Caki2 (cell line): ENCODE measurements around the gene PIP5K1C. TPM values are rescaled to one million over a fixed set of nuclear protein-coding genes. Genes with fewer than 3 reads are reported as not detected.
"Not testable (repeated sequence)": the region's sequence is repeated elsewhere in the genome, so short reads cannot be mapped to it uniquely, and the experiment has no call there.

Experiments
- DNase-seq: peaks from one replicate; pipeline ENCODE4 v3.0.0-alpha.2; 2015; ENCODE audit warnings: low read depth
- in situ Hi-C: cut with HindIII; loops from 2 replicates; pipeline ENCODE4 v1.10.0; 2016; ENCODE audit warnings: low sequenced_read_pairs, low pct_unique_long_range_greater_than_20kb, mixed read lengths
- total RNA-seq: library from RNA; depleted of rRNA; stranded (reverse); fragments of >200 nt; shearing (Covaris generic); gene quantifications from 2 replicates; pipeline ENCODE4 v1.2.3, GENCODE V29; 2014; ENCODE audit warnings: low replicate concordance

The PIP5K1C gene
- total RNA-seq, 1 experiment from 2014 or later: 6.4 TPM

GRCh38 chr19:3642987-3643673 is 57.1 kb downstream of the PIP5K1C start:
- in situ Hi-C loops: no loop called here
- no peak for DNase-seq

DNA sequence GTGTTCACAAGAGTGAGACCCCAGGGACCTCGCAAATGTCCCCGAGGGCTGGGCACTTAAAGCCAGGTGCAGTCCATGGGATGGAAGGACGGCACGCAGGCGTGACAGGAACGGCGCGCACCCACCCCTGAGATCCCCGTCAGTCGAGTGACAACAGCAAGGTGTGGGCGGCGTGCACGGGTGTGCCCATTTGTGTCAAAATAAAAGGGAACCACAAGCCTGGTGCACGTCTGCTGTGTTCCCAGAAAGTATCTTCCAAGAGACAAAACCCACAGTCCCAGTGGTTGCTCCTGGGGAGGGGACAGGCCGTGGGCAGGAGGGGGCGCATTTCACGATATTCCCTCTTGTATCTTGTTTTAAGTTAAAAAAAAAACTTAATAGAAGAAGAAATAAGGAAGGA is 58.0 kb downstream of the PIP5K1C start:
- no peak for DNase-seq
- in situ Hi-C loops: no loop called here

GRCh38 chr19:3641515-3642269 is 58.6 kb downstream of the PIP5K1C start:
- in situ Hi-C loops: no loop called here
- no peak for DNase-seq

DNA sequence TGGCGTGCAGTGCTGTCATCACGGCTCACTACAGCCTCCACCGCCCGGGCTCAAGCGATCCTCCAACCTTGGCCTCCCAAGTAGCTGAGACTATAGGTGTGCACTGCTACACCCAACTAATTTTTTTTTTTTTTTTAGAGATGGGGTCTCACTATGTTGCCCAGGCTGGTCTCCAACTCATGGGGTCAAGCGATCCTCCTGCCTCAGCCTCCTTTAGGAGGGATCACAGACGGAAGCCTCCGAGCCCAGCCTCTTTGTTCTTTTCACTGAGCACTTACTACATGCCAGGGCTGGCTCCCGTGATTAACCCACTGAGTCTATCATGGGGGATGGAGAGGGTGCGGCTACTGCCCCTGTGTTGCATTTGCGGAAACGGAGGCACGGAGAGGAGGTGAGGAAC is 60.8 kb downstream of the PIP5K1C start:
- in situ Hi-C loops: no loop called here

DNA sequence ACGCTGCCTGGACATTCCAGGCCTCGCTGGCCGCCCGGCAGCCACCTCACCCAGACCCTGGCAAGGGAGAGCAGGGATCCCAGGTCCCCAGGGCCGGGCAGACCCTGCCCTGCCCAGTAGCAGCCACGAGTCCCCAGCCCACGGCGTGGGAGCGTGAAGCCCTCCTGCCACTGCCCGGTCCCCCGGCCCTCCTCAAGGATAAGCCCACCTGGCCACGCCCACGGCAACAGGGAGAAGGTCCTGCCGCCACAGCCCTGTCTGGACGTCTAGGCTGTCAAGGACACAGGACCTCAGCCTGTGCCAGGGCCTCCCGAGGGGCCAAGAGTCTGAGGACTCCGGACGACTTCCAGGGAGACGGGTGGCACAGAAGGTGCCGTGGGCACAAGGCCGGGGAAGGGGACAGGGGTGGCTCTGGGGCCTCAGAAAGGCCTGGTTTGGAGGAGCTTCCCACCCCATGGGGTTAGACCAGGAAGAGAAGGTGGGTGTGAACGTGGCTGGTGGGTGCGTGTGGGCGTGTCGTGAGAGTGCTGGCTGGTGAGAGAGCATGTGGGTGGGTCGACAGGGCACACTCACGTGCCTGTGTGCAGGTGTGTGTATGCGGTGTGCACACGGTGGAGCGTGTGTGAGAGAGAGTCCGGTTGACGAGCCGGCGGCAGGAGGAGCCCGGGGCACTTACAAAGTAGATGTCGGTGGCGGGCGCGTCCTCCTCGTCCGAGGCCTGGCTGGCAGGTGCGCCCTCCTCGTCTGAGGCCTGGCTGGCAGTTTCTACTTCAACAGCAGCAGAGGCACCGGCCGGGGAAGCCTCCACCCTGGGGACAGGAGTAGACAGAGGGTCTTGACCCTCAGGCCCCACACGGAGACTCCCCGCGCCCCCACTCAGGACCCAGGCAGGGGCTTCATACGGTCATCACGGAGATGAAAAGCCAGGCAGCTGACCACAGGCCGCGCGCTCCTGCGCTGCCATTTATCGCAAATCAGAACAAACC is 61.8 kb downstream of the PIP5K1C start:
- no peak for DNase-seq
- in situ Hi-C loops: no loop called here

More for the DNA sequence above, 60.8 kb downstream of the PIP5K1C start:
- no peak for DNase-seq

DNA sequence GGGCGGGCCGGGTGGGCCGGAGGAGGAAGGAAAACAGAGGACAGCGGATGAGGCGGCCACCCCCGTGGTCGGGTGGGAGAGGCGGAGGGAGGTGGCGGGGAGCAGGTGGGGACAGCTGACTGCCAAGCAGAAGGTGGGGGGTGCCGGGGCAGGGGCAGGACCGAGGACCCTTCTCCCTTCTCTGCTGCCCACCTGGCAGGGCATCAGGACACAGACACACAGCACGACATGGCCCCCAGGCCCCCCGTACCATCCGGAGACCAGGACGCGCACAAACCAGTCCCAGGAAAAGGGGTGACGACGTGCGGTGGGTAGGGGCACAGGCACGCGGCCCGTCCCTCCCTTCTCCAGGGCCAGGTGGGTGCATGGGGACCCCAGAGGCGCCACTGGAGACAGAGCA is 62.6 kb downstream of the PIP5K1C start:
- in situ Hi-C loops: no loop called here
- no peak for DNase-seq

GRCh38 chr19:3636962-3637361 is 63.3 kb downstream of the PIP5K1C start:
- in situ Hi-C loops: no loop called here
- DNase-seq: no peak

- in situ Hi-C loops: no loop called here
- DNase-seq: no peak
Observed at GRCh38 chr19:3636506-3636905, 63.8 kb downstream of the PIP5K1C start.

DNA sequence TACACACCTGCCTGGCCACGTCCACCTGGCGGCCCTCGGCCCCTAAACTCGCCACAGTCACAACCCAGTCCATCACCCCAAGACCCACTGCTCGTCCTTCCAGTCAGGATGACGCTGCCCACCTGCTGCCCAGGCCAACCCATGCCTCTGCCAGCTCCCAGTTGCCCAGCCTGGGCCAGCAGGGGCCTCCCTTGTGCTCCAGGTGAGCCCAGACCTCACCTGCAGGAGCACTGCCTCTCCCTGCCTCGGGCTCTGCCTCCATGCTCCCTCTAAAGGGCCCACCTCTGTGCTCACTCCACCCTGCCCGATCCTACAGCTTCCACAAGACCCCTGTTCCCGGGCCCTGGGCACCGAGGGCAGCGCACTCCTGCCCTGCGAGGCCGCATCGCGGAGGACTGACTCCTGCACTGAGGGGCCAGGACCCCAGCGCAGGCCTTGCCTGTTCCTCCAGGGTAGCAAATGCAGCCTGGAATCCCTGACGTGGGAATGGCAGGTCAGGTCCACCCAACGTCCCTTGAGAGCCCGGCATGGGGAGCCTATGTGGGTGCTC is 65.7 kb downstream of the PIP5K1C start:
- in situ Hi-C loops: no loop called here
- DNase-seq: no peak

- in situ Hi-C loops: no loop called here
- no peak for DNase-seq
Observed at GRCh38 chr19:3633559-3633988, 66.7 kb downstream of the PIP5K1C start.

DNA sequence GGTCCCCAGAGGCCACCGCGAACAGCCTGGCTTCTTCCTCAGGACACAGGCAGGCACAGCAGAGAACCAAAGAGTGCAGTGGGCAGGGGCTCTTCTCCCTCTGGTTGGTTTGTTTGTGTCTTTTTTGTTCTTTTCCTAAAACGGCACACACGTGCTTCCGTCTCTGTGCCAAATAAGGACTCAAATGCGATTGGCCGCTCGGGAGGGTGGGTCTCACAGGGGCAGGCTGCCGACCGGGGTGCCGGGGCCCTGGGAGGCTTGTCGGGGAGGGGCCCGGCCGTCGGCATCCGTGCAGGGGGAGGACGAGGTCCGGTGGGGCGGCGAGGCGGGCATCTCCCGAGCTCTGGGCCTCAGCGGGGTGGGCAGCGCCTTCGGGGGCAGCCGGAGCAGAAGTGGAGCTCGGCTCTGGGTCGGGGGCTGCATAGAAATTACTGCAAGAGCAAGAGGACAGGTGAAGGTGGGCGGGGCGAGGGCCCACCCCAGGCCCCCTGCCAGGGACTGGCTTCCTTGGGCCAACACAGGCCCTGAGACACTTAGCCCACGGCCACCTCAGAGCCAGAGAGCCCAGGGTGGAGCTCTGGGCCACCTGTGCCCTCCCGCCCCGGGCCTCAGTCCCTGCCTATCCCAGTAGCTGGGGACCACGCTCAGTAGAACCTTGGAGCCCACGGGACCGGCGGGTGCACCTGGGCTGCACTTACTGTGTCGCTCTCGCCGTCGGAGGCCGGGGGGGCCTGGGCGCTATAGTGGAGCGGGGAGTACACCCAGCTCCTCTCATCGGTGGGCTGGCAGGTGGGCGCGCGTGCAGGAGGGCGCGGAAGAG is 67.3 kb downstream of the PIP5K1C start:
- DNase-seq: no peak
- in situ Hi-C loops: no loop called here

DNA sequence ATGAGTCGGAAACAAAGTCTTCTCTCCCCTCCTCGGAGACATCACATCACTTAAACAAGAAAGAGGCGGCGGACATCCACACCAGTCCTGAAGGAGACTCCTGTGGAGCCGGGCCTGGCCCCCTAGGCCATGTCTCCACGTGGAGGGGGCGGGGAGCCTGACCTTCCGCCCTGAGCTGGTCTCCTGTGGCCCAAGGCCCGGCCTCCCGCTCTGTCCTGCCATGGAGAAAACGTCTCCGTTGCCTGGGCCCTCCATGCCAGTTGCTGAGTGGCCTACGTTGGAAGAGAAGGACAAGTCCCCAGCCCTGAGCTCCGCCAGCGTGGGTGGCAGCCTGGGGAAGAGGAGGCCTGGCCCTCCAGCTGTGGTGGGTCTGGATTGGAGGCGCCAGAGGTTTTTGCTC is 68.2 kb downstream of the PIP5K1C start:
- in situ Hi-C loops: no loop called here
- DNase-seq: no peak

- in situ Hi-C loops: no loop called here
Observed at GRCh38 chr19:3631053-3631861, 69.0 kb downstream of the PIP5K1C start.

DNA sequence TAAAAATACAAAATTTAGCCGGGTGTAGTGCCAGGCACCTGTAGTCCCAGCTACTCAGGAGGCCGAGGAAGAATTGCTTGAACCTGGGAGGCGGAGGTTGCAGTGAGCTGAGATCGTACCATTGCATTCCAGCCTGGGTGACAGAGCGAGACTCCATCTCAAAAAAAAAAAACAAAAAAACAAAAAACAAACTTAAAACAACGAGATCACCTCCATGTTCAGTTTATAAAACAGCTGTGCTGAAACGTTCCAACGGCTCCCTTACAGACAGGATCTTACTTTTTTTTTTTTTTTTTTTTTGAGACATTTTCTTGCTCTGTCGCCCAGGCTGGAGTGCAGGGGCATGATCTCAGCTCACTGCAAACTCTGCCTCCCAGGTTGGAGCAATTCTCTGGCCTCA is 71.5 kb downstream of the PIP5K1C start:
- DNase-seq, in situ Hi-C loops: not testable (repeated sequence)

More at GRCh38 chr19:3631053-3631861, 69.0 kb downstream of the PIP5K1C start:
- no peak for DNase-seq

GRCh38 chr19:3627351-3627723 is 72.9 kb downstream of the PIP5K1C start:
- no peak for DNase-seq
- in situ Hi-C loops: no loop called here

DNA sequence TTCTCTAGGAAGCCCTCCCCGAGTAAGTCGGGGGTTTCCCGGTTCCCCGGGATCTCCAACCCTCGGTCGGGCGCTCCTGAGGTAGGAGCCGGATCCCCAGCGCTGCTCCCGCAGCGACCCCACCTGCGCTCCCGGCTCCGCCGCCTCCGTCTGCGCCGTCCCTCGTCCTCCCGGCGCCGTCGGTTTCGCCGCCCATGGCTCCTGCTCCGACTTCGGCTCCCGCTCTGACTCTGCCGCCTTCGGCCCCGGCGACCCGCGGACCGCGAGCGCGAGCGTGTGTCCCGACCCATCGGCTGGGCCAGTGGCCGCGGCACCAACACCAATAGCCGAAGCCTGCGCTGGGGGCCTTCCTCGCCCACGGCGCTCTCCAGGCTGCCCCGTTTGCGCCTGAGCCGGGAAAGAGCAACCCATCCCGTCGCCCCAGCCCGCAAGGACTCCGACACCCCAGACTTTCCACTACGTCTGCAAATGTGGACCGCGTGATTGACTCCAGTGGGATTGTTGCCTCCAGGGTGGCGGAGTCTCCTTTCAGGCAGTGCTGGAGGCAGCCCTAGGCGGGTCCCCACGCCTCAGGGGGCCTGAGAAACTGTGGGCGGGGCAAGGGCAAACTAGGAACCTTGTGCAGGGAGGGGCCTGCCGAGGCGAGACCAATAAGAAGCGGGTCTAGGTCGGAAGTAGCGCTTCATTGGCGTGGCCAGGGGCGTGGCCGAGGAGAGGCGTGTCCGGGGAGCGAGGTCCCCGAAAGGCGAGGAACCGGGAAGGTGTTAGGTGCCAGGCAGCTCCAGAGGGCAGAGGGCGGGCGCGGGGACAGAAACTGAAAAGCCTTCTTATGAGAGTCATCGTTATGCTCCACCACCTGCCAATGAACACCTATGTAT is 73.6 kb downstream of the PIP5K1C start, which contains the start of gene CACTIN:
Gene CACTIN, minus strand, starts transcription at position 318 of the 878 bp plus-strand sequence. Its CDS starts 28 bp downstream, at position 290.
- peak; percentile 93 for DNase-seq
- in situ Hi-C loops: no loop called here
